NCI-H1105 treated with DMSO at 0.1 percent for 48 hours (cell line): ENCODE results near the gene ASCC2.
"Not testable (repeated sequence)": the region's sequence is repeated elsewhere in the genome, so short reads cannot be mapped to it uniquely, and the experiment has no call there.

Experiments
- DNase-seq: peaks from one replicate; lab custom pipeline; 2025; lab: John Stamatoyannopoulos, UW

The ASCC2 gene

GRCh38 chr22:29837741-29838598 lies at the start of gene ASCC2:
Gene ASCC2 (minus strand): TSS chr22:29838274. CDS start chr22:29832325, 5,949 bp downstream.
- DNase-seq: peak; percentile 83

- no peak for DNase-seq
Measured at GRCh38 chr22:29887358-29887757, 49.3 kb upstream of the ASCC2 start.

DNA sequence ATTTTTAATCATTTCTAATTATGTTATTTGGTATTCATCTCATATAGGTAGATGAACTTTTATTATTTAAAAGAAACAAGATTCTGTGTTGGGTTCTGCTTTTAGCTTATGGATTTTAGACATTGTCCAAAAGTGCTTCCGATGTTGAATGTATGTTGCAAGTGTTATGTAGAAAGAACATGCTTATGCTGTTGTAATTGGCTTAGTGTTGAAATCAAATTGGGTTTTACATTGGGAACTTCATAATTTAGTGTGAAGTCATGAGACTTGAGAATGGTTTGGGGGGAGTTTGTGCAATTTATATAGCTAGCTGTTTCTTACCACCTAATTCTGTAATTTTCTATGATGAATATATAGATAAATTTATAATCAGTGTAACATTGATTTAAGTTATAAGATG lies 48.5 kb upstream of the ASCC2 start:
- no peak for DNase-seq

- DNase-seq: no peak
Measured at GRCh38 chr22:29885610-29886009, 47.5 kb upstream of the ASCC2 start.

DNA sequence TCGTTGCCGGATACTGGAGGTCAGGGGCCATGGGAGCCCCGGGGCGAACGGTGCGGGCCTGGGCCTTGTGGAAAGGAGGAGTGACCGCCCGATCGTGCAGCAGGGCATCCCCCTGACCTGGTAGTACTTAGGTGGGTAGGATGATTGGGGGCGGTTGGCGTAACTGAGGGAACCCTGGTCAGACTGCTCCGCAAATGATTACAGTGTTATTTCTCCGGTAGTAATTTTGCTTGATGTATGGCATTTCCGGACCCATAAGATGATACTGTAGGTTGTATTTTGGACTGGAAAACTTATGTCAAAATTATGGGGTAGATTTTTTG lies 45.7 kb upstream of the ASCC2 start:
- DNase-seq: no peak

DNA sequence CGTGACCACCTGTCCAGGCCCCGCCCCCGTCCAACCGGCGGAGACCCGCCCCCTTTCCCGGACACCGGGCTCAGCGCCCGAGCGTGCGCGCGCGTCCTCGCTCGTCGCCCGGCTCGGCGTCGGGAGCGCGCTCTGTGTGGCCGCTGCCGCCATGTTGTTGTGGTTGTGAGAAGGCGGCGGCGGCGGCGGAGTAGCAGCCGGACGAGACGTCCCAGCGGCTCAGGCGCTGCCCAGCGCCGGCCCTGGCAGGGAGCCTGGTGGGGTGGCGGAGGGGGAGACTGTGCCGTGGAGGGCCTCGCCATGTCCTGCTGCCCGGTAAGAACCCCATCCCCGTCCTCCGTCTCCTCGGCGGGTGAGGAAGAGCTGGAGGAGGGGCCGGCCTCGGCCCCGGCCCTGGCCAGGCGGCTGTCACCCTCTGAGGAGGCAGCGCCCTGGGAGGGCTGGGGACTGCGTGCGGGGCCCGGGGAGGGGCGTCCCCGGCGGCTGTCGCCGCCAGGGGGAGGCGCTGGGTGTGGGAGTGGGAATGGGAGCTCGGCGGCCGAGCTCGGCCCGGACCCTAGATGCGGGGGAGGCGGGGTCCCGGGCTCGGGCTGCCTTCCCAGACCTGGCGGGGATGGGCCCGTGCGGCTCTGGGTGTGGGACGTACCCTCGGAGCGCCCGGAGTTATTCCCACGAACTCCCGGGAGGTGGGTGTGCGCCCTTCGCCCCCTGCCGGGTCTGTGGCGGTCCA lies 45.1 kb upstream of the ASCC2 start, which contains the start of gene MTMR3:
Gene MTMR3, plus strand, starts transcription at position 130 of the 730 bp plus-strand sequence. CDS start 87,886 bp downstream, outside the sequence.
- DNase-seq: peak; percentile 77

GRCh38 chr22:29882716-29883044 lies 44.6 kb upstream of the ASCC2 start:
- no peak for DNase-seq

- no peak for DNase-seq
Measured at GRCh38 chr22:29879753-29880152, 41.7 kb upstream of the ASCC2 start.

DNA sequence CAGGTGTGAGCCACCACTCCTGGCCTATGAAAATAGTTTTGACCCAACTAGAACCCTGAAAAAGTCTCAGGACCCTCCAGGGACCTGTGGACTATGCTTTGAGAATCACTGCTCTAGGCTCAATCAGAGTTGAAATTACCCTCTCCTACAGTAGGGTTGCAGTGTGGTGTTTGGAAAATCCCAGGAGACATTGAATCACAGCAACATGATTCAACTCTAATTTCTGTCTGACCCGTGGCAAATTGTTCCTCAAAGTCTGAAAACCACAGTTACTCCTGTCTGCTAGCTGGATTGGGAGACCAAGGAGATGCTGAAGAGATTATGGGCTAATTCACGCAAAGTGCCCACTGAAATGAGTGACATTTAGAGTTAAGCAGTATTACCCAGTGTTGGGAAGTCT lies 39.5 kb upstream of the ASCC2 start:
- no peak for DNase-seq

- DNase-seq: no peak
Measured at GRCh38 chr22:29873943-29874342, 35.9 kb upstream of the ASCC2 start.

- no peak for DNase-seq
Measured at GRCh38 chr22:29872989-29873388, 34.9 kb upstream of the ASCC2 start.

GRCh38 chr22:29872144-29872893 lies 34.2 kb upstream of the ASCC2 start:
- DNase-seq: no peak

GRCh38 chr22:29871684-29872083 lies 33.6 kb upstream of the ASCC2 start:
- DNase-seq: no peak

- no peak for DNase-seq
Measured at GRCh38 chr22:29870574-29870973, 32.5 kb upstream of the ASCC2 start.

GRCh38 chr22:29867851-29868250 lies 29.8 kb upstream of the ASCC2 start:
- DNase-seq: no peak

DNA sequence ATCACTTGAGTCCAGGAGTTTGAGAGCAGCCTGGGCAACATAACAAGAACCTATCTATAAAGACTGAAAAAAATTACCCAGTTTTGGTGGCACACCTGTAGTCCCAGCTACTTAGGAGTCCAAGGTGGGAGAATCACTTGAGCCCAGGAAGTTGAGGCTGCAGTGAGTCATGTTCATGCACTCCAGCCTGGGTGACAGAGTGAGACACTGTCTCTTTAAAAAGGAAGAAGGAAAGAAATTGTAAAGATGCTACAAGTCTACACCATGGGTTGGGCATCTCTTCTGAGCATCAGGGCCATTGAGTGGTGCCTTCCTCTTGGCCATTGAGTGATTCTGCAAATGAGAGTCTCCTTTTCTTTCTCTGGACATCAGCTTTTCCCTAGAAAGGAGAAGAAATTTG lies 29.2 kb upstream of the ASCC2 start:
- DNase-seq: no peak

- DNase-seq: not testable (repeated sequence)
Measured at GRCh38 chr22:29865572-29865971, 27.5 kb upstream of the ASCC2 start.

- no peak for DNase-seq
Measured at GRCh38 chr22:29861672-29862297, 23.7 kb upstream of the ASCC2 start.

- DNase-seq: no peak
Measured at GRCh38 chr22:29860006-29860766, 22.1 kb upstream of the ASCC2 start.

GRCh38 chr22:29859030-29859429 lies 21.0 kb upstream of the ASCC2 start:
- DNase-seq: not testable (repeated sequence)

- no peak for DNase-seq
Measured at GRCh38 chr22:29856496-29856895, 18.4 kb upstream of the ASCC2 start.
